ENCODE data around the gene NPHP3.

NPHP3 gene

GRCh38 chr3:132703733-132704132, 18.5 kb downstream of the NPHP3 start:
- no peak for DNase-seq (ENCODE audit: low read depth in 1 of 2, low spot score in 1 of 2)
- TF ChIP-seq GABPA (IDR thresholded peaks at IDR 0.05; ENCODE audit: low read depth) (no peak), SPI1 (IDR thresholded peaks at IDR 0.05; ENCODE audit: borderline replicate concordance, low read depth) (no peak), CTCF (IDR thresholded peaks at IDR 0.05; ENCODE audit: insufficient read depth, low read length) (no peak), POLR2AphosphoS5 (IDR thresholded peaks at IDR 0.05; ENCODE audit: low read depth) (no peak)
- TF ChIP-seq, protein P1, sequence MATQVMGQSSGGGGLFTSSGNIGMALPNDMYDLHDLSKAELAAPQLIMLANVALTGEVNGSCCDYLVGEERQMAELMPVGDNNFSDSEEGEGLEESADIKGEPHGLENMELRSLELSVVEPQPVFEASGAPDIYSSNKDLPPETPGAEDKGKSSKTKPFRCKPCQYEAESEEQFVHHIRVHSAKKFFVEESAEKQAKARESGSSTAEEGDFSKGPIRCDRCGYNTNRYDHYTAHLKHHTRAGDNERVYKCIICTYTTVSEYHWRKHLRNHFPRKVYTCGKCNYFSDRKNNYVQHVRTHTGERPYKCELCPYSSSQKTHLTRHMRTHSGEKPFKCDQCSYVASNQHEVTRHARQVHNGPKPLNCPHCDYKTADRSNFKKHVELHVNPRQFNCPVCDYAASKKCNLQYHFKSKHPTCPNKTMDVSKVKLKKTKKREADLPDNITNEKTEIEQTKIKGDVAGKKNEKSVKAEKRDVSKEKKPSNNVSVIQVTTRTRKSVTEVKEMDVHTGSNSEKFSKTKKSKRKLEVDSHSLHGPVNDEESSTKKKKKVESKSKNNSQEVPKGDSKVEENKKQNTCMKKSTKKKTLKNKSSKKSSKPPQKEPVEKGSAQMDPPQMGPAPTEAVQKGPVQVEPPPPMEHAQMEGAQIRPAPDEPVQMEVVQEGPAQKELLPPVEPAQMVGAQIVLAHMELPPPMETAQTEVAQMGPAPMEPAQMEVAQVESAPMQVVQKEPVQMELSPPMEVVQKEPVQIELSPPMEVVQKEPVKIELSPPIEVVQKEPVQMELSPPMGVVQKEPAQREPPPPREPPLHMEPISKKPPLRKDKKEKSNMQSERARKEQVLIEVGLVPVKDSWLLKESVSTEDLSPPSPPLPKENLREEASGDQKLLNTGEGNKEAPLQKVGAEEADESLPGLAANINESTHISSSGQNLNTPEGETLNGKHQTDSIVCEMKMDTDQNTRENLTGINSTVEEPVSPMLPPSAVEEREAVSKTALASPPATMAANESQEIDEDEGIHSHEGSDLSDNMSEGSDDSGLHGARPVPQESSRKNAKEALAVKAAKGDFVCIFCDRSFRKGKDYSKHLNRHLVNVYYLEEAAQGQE (IDR thresholded peaks at IDR 0.05; ENCODE audit: insufficient replicate concordance, low read depth): no peak
- Histone ChIP-seq H3K4me3 (replicated peaks; ENCODE audit: insufficient read depth, low read length) (no peak overlapping the region), H3K27me3 (ENCODE audit: insufficient read depth, poor library complexity, severe bottlenecking) (no peaks in the 10 kb centered on the region), H3K27ac (replicated peaks) (no peak overlapping the region)

- Histone ChIP-seq H3K4me3 (replicated peaks; ENCODE audit: insufficient read depth, low read length) (no peak overlapping the region), H3K27me3 (ENCODE audit: insufficient read depth, poor library complexity, severe bottlenecking) (no peaks in the 10 kb centered on the region), H3K27ac (replicated peaks) (no peak overlapping the region)
- DNase-seq (ENCODE audit: low read depth in 1 of 2, low spot score in 1 of 2): no peak
- TF ChIP-seq SPI1 (IDR thresholded peaks at IDR 0.05; ENCODE audit: borderline replicate concordance, low read depth): no peak
- TF ChIP-seq GABPA (IDR thresholded peaks at IDR 0.05; ENCODE audit: low read depth): no peak
- TF ChIP-seq POLR2AphosphoS5 (IDR thresholded peaks at IDR 0.05; ENCODE audit: low read depth): no peak
- TF ChIP-seq CTCF (IDR thresholded peaks at IDR 0.05; ENCODE audit: insufficient read depth, low read length): no peak
- TF ChIP-seq, protein P1 (IDR thresholded peaks at IDR 0.05; ENCODE audit: insufficient replicate concordance, low read depth): no peak
These were observed 26.8 kb downstream of the NPHP3 start for GRCh38 chr3:132695422-132695821.

- no peaks in the 10 kb centered on the region for H3K27me3 ChIP-seq (ENCODE audit: insufficient read depth, poor library complexity, severe bottlenecking)
- no peak overlapping the region for H3K4me3 ChIP-seq (replicated peaks; ENCODE audit: insufficient read depth, low read length)
- DNase-seq (ENCODE audit: low read depth in 1 of 2, low spot score in 1 of 2): no peak
- TF ChIP-seq SPI1 (IDR thresholded peaks at IDR 0.05; ENCODE audit: borderline replicate concordance, low read depth) (no peak), POLR2AphosphoS5 (IDR thresholded peaks at IDR 0.05; ENCODE audit: low read depth) (no peak), CTCF (IDR thresholded peaks at IDR 0.05; ENCODE audit: insufficient read depth, low read length) (no peak), GABPA (IDR thresholded peaks at IDR 0.05; ENCODE audit: low read depth) (no peak)
- TF ChIP-seq, protein P1 (IDR thresholded peaks at IDR 0.05; ENCODE audit: insufficient replicate concordance, low read depth): no peak
- H3K27ac ChIP-seq (replicated peaks): no peak overlapping the region
These were observed 27.2 kb downstream of the NPHP3 start for GRCh38 chr3:132694991-132695390.
